Measurements from ENCODE around the gene PLXDC2.

PLXDC2 gene

DNA sequence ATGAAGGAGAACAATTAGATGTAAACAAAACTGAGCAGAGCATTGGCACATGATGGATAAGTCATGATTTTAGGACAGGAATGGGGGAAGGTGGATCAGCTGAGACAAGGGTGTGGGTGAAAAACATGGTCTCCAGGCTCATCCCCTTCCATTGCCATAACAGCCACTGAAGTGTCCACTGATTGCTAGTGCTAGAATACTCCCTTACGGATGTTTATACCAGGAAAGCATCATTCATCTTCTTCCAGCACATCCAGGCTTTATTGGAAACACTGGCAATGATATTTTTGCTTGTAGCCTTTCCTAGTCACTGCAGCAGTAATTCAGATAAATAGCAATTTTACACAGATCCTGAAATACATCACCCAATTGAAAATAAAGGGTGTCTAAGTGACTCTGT lies 259.5 kb downstream of the PLXDC2 start:
- DNase-seq: no peak

DNA sequence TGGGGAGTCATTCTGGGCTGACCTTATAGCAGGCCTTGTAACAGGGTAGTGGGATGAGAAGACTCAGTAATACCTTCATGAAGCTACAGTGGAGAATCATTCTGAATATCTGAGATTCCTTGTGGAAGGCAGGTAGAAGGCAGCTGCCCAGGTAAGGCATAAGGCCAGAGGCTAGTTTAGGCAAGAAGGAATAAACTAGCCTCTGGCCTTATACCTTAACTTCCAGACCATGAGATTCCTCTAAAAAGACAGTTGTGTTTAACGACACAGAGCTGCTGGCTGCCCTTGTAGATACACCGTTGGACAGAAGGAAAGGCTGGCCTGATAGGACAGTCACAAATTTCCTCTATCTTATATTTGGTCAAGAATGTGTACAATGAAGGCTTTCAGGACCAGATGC lies 268.2 kb downstream of the PLXDC2 start:
- no peak for DNase-seq

DNA sequence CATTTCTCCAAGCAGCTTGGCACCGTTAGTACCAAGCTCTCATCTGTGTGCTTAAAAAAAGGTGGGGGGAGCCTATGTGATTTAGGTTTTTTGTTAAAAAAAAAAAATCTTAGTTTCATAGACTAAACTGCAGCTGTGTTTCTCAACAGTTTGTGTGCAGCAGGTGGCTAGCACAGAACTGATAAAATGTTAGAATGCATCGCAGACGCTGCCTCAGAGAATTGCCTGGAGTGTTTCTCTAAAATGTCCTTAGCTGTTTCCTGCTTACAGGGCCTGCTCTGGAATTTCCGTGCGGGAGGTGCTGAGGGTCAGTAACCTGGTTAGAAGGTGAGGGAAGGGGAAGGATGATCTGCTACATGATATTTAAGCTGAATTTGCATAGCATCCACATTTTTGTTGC lies 268.9 kb downstream of the PLXDC2 start:
- DNase-seq: no peak

DNA sequence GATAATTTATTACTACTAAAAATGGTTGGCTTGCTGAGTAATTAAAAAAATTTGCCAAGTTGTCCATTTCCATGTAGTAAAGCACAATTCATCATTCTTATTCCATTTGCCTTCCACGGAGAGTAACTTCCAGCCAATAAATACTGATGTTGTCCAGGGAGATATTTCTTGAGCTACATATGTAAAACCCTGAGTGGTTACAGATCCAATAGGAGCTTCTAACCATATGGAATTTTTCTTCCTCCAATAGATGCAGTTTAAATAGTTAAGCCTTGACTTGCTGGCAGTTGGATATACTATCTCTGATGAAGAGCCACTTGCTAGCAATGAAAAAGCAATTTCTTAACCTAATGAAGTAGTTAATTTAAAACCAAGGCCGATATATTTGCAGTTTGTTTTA lies 271.1 kb downstream of the PLXDC2 start:
- no peak for DNase-seq

DNA sequence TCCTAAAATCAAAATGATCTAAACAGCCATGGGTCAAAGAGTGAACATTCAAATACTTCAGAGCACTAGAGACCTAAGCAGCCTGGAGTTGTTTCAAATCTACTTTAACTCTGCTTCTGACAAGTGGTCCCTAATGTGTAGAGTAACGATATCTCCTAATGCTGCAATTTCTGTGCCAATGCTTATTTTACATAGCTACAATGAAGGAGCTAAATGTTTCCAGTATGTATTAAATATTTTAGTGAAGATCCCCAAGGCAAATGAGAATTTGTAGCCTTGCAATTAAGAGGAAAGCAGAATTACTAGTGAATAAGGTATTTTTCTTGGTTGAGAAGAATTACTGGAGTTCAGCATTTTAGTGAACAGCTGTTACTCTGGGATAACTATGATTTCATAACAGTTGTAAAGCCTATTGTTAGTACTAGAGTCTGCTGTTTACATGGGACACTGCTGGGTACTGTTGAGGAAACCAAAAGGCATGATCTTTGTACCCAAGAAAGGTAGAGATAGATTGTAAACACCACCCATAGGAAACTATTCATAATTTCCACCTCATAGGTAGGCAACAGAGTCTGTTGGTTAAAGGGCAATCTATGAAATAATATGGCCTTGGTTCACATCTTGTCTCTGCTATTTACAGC lies 271.9 kb downstream of the PLXDC2 start:
- DNase-seq: no peak

DNA sequence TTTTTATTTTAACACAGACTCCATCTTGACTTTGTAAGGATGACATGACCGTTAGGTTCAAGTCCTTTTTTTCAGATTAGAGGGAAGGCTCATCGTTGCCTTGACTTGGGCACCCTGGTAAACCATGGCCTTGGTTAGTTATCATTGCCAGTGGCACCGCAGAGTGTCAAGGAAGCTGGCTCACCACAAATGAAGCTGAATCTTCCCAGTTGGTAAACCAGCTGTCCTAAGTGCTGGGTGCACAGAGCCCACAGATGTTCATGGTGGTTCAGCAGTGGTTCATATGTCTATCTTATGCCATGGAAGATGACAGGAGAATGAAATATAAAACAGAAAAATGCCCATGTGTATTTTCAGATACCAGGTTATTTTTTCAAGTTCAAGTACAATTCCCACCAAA lies 273.6 kb downstream of the PLXDC2 start:
- no peak for DNase-seq

DNA sequence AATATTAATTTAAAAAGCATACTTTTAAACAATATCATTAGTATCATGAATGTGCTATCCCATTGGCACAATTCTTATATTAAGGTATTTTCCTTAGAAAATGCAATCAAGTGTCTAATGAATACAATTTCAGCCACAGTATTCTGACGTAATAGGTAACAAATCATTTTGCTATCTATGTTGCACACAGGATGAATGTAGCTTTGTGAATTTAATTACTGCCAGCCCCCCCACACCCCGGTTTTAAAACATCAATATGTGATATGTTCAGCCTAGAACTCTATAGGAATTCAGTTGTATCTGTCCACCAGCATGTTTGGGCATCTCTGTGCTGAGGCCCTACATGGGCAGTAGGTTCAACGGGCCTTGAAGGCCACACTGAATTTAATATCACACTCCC lies 274.6 kb downstream of the PLXDC2 start:
- no peak for DNase-seq

DNA sequence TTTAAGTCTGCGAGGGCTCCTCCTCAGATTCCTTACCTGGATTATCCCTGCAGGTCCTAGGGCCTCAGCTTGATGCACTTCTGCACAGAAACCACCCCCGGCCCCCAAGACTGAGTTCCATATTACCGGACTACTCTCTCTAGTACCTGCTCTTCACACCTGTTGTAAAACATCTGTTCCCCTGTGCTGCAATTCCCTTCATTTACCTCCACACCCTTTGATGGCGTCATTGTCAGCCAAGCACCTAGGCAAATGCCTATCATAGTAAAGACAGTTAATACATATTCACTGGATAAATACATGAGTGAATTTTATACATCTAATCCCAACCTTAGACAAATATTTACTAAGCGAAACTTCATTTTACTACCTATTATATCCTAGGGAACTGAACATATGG lies 275.5 kb downstream of the PLXDC2 start:
- DNase-seq: no peak

DNA sequence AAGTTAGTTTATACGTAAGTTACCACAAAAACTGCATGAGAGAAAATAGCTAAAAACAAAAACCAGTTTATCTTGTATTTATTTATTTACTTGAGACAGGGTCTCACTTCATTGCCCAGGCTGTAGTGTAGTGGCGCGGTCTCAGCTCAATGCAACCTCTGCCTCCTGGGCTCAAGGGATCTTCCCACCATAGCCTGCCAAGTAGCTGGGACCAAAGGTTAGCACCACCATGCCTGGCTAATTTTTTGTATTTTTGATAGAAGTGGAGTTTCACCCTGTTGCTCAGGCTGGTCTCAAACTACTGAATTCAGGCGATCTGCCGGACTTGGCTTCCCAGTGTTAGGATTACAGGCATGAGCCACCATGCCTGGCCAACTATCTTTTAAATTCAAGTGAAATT lies 277.4 kb downstream of the PLXDC2 start:
- DNase-seq: no peak

DNA sequence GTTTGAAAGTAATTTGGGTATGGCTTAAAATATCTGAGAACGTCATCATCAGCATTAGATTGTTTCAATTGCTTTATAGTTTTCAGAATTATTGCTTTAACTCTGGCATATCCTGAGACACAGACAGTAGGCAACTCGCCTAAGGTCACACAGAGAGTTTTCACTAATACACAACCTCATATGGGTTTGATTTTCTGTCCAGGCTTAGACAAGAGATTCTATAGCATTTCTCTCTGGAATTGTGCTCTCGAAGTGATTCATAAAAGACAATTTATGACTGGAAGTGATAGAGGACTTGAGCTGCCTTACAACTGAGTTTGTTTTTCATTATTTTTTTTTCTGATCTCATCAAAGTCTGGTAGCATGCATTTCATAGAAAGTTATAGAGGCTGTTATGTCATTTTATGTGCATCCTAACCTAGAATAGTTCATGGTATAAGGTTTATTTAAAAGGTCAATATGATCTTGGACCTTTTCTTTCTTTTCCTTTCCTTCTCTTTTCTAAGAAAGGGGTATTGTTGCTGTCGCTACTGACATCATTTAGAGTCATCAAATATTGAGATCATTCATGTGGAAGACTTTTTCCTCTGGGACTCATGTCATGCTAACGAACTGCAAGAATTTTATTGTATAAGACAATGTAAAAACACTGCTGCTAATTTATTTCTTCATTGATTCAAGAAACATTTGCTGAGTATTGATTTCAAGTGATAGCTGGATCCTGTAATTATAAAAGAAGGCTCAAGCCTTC lies 278.2 kb downstream of the PLXDC2 start:
- no peak for DNase-seq

DNA sequence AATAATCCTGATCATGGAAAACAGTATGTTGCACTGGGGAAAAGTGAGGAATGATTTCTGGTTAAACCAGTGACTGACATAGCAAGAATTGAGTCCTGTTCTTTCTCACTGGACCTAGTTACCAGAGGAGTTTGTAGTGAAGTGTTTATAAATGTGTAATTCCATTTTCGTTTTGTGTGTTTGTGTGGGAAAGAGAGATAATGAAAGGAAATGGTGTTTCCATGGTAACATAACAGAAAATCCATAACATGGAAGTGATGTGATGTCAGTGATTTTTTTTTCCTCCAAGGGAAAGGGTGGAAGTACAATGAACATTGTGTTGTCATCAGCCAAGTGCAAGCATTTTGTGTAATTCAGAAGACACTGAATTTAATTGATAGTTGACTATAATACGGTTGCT lies 283.9 kb downstream of the PLXDC2 start:
- DNase-seq: no peak

DNA sequence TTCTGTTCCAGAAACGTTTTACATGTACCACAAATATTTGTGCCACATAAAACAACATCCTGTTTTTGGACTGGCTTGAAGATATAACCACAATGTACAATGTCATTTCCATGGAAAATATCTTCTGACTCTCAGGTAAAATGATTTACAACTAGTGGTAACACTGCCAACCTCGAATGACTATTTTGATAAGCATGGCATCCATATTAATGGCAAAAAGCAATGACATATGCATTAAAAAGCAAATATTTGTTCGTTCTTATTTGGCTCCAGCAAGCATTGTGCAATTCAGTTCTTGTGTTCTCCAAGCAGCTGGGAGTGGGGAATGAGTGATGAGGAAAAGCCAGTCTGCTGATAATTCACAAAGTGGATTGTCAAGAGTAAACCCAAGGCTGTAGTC lies 289.0 kb downstream of the PLXDC2 start:
- no peak for DNase-seq

DNA sequence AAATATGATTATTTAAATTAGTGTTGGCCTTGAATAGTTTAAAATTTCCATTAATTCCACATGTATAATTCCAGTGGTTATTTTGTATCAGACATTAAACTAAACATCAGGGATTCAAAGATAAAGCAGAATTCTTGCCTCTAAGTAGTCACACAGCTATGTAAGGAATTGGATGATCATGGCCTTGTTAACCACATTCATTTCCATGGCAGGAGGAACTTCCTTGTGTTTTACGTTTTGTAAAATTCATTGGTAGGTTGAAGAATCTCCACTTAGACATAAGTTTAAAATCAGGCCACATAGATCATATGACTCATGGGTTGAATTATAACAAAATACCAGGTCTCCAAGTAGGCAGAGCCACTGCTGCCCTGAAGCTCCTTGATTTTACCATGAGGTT lies 289.7 kb downstream of the PLXDC2 start:
- no peak for DNase-seq

DNA sequence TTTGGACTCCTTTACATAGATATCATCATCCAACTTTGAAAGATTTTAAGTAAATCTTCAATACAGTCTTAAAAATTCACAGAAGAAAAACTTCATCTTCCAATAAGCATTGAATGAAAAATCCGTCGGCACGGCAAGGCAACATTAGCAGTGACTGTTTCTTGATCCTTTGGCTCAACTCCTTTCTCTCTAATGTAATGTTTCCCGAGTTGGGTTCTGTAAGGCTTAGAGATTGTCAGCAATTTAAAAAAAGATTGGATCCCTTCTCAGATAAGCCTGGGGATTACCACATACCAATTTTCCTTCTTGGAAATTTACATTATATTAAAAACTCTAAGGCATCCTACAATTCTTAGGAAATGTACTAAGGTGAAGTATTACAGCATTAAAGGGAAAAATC lies 291.8 kb downstream of the PLXDC2 start:
- no peak for DNase-seq

DNA sequence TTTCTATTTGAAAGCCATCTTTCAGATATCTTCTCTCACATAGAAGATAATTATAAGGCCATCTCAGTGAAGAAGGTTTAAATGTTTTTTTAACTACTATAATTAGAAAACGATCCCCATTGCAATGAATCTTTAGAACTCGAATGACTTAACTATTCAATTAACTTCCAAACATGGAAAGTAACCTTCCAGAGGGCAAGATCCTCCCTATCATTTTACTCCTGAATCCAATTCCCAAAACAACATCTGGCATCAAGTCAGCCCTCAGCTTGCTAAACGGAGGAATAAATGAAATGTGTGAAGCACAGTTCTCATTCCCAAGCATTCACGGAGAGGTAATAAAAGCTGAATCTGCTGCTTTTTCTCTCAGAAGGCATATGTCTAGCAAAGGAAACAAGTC lies 293.4 kb downstream of the PLXDC2 start:
- no peak for DNase-seq

DNA sequence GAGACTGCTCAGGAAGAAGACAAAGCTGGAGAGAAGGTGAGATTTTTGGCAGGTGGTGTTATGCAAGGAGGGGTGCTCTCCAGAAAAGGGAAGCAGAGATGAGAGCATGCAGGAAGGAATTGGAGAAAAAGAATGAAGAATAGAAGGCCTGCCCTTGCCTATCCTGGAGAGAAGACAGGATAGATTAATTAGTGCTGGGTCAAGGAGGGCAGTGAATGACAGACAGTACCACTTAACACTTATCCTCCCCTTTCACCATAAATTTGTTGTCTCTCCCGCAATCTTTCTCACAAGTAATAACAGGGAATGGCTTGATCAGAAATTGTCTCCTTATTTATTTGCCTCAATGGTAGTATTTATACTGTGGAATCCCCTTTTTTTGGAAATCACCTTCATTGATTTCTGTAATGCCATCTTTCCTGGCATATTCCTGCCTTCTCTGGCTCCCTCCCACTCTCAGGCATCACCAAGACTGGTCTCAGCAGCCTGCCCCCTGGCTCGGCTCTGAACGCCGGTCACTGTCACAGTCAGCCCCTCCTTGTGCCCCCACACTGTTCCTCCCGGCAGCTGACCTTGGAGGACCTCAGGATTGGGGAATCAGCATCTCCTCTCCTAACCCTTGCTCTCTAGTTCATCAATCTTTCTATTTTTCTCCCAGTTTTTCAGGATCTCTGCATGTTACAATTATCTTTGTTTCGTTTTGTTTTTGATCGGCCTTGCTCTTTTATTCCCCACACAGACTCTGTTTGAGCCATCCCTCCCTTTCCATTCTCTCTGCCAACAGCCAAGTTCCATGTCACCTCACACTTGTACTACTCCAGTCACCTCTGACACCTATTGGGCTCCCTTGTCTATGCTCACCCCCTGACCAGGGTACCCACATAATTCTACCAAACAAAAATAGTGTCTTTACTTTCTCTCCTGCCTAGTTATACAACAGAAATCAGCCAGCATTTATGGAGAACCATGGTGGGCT lies 294.2 kb downstream of the PLXDC2 start:
- DNase-seq: no peak

DNA sequence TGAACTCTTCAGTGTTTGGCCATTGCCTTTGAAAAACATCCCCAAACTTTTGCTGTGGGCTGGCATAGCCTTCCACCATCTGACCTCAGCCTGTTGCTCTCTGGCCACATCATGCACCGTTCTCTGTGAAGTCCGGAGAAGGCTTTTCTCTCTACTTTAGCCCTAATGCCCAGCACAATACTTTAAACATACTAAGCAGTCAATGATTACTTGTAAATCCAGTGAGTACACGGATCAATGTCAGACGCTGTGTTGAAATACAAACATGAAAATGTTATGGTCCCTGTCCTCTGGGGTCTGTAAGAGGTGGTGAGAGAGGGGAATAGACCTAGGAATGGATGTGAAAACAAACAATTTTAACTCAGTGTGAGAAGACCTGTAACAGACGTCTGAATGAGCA lies 297.9 kb downstream of the PLXDC2 start:
- no peak for DNase-seq

DNA sequence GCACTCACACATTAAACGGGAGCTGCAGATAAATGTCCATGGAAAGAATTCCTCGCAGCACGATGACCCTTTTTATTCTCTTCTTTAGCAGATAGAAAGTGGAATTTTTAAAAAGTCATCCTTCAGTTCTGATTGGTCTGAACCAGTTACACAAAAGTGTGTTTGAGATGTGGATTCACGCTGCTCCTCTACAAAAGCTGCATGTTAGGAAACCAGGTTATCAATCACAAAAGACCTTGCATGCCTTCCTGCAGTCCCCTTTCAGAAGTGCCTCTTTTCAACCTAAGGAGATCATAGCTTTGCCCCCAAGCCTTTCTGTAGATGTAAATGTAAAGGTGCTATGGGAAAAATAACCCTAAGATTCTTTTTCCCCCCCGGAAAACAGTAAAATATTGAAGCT lies 299.7 kb downstream of the PLXDC2 start:
- DNase-seq: no peak

DNA sequence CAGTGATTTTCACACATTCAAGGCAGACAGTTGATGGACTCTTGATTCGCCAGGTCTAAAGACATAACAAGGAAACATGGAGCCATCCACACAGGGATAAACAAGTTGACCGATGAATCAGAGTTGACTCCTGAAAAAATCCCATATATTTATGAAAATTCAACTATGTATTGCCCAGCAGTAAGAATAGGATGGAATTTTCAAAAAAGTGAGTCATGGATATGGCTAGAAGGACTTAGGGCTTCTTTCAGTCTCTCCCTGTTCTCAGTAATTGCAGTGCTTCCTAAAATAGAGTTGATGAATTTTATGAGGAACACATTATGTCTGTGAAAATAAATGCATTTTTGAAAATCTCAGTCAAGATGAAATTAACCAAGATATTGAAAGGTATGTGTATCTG lies 301.2 kb downstream of the PLXDC2 start:
- no peak for DNase-seq

DNA sequence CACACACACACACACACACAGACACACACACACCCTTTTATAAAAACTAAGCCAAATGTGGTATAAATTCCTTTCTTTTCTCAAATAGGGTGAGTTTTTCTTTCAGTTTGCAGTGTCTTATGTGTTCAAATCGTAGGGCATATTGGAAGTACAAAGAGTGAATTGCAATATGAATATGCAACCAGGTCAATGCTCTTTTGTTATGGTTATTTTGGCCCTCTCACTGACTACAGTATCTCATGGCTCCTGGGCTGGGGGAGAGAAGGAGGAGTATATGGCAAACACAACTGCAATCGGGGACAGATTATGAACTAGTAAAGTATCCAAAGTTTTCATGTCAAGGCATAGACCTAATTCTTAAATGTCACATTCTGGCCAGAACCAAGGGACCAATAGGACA lies 301.9 kb downstream of the PLXDC2 start:
- DNase-seq: no peak

DNA sequence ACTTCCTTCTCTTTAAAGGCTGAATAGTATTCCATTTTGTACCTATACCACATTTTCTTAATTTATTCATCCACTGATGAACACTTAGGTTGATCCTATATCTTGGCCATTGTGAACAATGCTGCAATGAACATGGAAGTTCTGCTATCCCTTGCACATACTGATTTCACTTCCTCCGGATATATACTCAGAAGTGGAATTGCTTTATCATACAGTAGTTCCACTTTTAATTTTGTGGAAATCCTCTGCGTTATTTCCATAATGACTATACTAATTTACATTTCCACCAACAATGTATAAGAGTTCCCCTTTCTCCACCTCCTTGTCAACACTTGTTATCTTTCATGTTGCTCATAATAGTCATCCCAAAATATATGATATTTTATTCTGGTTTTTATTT lies 312.6 kb downstream of the PLXDC2 start:
- no peak for DNase-seq

DNA sequence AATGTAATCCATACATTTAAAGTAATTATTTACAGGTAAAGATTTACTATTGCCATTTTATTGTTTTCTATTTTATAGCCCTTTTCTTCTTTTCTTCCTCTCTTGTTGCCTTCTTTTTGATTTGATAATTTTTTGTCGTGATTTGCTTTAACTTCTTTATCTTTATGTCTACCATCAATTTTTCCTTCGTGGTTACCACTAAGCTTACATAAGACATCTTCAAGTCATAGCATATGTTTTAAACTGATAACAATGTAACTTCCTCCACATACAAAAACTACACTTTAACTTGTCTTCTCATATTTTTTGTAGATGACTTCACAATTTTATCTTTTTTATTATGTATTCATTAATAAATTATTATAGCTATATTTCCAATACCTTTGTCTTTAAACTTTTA lies 316.6 kb downstream of the PLXDC2 start:
- DNase-seq: no peak

DNA sequence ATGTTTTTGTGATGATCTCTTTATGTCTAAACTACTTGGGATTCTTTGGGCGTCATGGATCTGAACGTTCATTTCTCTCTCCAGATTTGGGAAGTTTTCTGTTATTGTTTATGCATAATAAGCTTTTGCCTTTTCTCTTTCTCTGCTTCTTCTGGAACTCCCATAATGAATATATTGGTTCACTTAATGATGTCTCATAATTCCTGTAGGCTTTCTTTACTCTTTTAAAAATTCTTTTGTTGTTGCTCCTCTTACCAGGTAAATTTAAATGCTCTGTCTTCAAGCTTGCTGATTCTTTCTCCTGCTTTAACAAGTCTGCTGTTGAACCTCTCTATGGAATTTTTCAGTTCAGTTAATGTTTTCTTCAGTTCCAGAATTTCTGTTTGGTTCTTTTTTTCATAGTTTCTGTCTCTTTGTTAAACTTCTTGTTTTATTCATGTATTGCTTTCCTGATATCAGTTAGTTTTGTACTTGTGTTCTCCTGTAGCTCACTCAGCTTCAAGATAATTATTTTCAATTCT lies 317.5 kb downstream of the PLXDC2 start:
- DNase-seq: no peak

DNA sequence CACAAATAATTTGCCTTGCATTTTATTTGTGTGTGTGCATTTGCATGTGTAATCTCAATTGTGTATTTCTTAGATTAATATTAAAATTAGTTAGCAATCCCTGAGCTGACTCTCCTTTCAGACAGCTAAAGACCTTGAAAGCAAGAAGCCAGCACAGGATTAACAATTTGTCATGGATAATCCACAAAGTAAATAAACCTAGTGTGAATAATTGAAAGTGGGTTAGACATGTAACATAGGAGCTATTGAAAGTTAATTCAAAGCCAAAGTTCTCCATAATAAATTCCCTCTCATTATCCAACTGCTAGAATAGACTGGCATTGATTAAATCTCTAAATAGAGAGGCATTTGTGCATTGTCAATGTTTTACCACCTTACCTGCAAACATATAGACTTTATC lies 326.1 kb downstream of the PLXDC2 start:
- DNase-seq: no peak

Measured in activated CD4-positive, alpha-beta T cell treated with anti-CD3 and anti-CD28 coated beads, Interleukin-2, Interleukin-6, amounts not matched to agents 100 ng/mL and 50 ng/mL, durations not matched to agents 16 hours and 8 hours (primary cell).